Right atrium auricular region (tissue), 2 donors: ENCODE data around the gene ELMO1. TPM values are rescaled to one million over a fixed set of nuclear protein-coding genes. Genes with fewer than 3 reads are reported as not detected.

Experiments
- DNase-seq: peaks from one replicate; pipeline ENCODE4 v3.0.0-alpha.2; 2019; ENCODE audit warnings: low spot score
- H3K27ac ChIP-seq, 2 donors: fragments of 200-600 bp; sonication (generic); 1 replicate in 1 of 2; 2 replicates in 1 of 2; pipeline ENCODE4 v1.5.1; 2016 to 2019
- H3K27me3 ChIP-seq, 2 donors: fragments of 200-600 bp; sonication (generic); one replicate each; pipeline versions ENCODE4 v1.5.1 to v1.6.0; 2017 to 2019
- H3K36me3 ChIP-seq: fragments of 200-600 bp; sonication (generic); one replicate; pipeline ENCODE4 v1.5.1; 2016
- H3K4me1 ChIP-seq, 2 donors: fragments of 200-600 bp; sonication (generic); one replicate each; pipeline versions ENCODE4 v1.5.1 to v1.6.0; 2017 to 2019
- H3K4me3 ChIP-seq, 2 donors: fragments of 200-600 bp; sonication (generic); 1 replicate in 1 of 2; 2 replicates in 1 of 2; pipeline ENCODE4 v1.5.1; 2017 to 2019; ENCODE audit warnings: mild to moderate bottlenecking in 1 of 2, moderate library complexity in 1 of 2
- H3K9me3 ChIP-seq, 2 donors: fragments of 200-600 bp; sonication (generic); one replicate each; pipeline ENCODE4 v1.5.1; 2019
- CTCF ChIP-seq, 2 donors: fragments of 200-600 bp; sonication (generic); IDR thresholded peaks; one replicate each; pipeline ENCODE4 v1.5.1; 2019; ENCODE audit warnings: antibody characterized with exemption in 2 of 2
- total RNA-seq, 2 donors: library from RNA; depleted of rRNA; stranded (reverse); fragments of >200 nt; gene quantifications; one replicate each; pipeline ENCODE4 v1.1.0, GENCODE V29; 2016

Gene ELMO1
- total RNA-seq, 2 donors from 2014 or later, result 24.4 to 45.1 TPM

- Histone ChIP-seq H3K27ac (peak overlapping the region; percentile 50 to 60), H3K4me1 (peaks cover 0 to 17% of the 10 kb centered on the region in 2 donors), H3K4me3 (no peak overlapping the region), H3K9me3 (no peaks in the 10 kb centered on the region), H3K36me3 (no peaks in the 10 kb centered on the region), H3K27me3 (no peaks in the 10 kb centered on the region)
- no peak for TF ChIP-seq CTCF (IDR thresholded peaks at IDR 0.05)
- DNase-seq, result no peak
These were observed 103.6 kb downstream of the ELMO1 start for GRCh38 chr7:37344886-37345579.

- no peak for DNase-seq
- Histone ChIP-seq H3K4me3 (peak overlapping the region in 1 of 2 donors; percentile 3), H3K9me3 (no peaks in the 10 kb centered on the region), H3K27me3 (no peaks in the 10 kb centered on the region), H3K36me3 (no peaks in the 10 kb centered on the region), H3K4me1 (peaks cover 0 to 23% of the 10 kb centered on the region in 2 donors), H3K27ac (peak overlapping the region; percentile 32 to 38)
- no peak for TF ChIP-seq CTCF (IDR thresholded peaks at IDR 0.05)
These were observed 105.8 kb downstream of the ELMO1 start for GRCh38 chr7:37342688-37343471.

GRCh38 chr7:37342176-37342687 is 106.4 kb downstream of the ELMO1 start:
- Histone ChIP-seq H3K4me1 (peaks cover 0 to 23% of the 10 kb centered on the region in 2 donors), H3K4me3 (peak overlapping the region in 1 of 2 donors; percentile 3), H3K9me3 (no peaks in the 10 kb centered on the region), H3K27ac (no peak overlapping the region), H3K36me3 (no peaks in the 10 kb centered on the region), H3K27me3 (no peaks in the 10 kb centered on the region)
- DNase-seq, result no peak
- TF ChIP-seq CTCF (IDR thresholded peaks at IDR 0.05), result no peak

- DNase-seq, result no peak
- Histone ChIP-seq H3K27me3 (no peaks in the 10 kb centered on the region), H3K27ac (no peak overlapping the region), H3K9me3 (no peaks in the 10 kb centered on the region), H3K4me3 (no peak overlapping the region), H3K36me3 (no peaks in the 10 kb centered on the region), H3K4me1 (peaks cover 0 to 23% of the 10 kb centered on the region in 2 donors)
- no peak for TF ChIP-seq CTCF (IDR thresholded peaks at IDR 0.05)
These were observed 107.5 kb downstream of the ELMO1 start for GRCh38 chr7:37341033-37341630.

- Histone ChIP-seq H3K36me3 (no peaks in the 10 kb centered on the region), H3K27ac (no peak overlapping the region), H3K4me1 (peaks cover 0 to 9% of the 10 kb centered on the region in 2 donors), H3K9me3 (no peaks in the 10 kb centered on the region), H3K27me3 (no peaks in the 10 kb centered on the region), H3K4me3 (no peak overlapping the region)
- TF ChIP-seq CTCF (IDR thresholded peaks at IDR 0.05), result no peak
- no peak for DNase-seq
These were observed 109.7 kb downstream of the ELMO1 start for GRCh38 chr7:37338966-37339365.
